Subcutaneous adipose tissue (tissue), 4 donors: ENCODE measurements around the gene KCTD8. TPM values are rescaled to one million over a fixed set of nuclear protein-coding genes. Genes with fewer than 3 reads are reported as not detected.

Source experiments
- total RNA-seq, 4 donors: library from RNA; depleted of rRNA; stranded (reverse); fragments of >200 nt; gene quantifications; one replicate each; pipeline ENCODE4 v1.1.0, GENCODE V29; 2016
- TF ChIP-seq, protein P1 (sequence below): fragments of 450-650 bp; IDR thresholded peaks from one replicate; pipeline ENCODE4 v1.5.1; 2016; ENCODE audit warnings: low read depth, mild to moderate bottlenecking, control low read depth, antibody characterized with exemption, moderate library complexity

KCTD8 gene
- total RNA-seq, 4 donors from 2014 or later, result 0.17 to 0.44 TPM; not detected in 2

GRCh38 chr4:44256414-44256813, 192.2 kb downstream of the KCTD8 start:
- TF ChIP-seq, protein P1, sequence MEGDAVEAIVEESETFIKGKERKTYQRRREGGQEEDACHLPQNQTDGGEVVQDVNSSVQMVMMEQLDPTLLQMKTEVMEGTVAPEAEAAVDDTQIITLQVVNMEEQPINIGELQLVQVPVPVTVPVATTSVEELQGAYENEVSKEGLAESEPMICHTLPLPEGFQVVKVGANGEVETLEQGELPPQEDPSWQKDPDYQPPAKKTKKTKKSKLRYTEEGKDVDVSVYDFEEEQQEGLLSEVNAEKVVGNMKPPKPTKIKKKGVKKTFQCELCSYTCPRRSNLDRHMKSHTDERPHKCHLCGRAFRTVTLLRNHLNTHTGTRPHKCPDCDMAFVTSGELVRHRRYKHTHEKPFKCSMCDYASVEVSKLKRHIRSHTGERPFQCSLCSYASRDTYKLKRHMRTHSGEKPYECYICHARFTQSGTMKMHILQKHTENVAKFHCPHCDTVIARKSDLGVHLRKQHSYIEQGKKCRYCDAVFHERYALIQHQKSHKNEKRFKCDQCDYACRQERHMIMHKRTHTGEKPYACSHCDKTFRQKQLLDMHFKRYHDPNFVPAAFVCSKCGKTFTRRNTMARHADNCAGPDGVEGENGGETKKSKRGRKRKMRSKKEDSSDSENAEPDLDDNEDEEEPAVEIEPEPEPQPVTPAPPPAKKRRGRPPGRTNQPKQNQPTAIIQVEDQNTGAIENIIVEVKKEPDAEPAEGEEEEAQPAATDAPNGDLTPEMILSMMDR, result no peak

- TF ChIP-seq, protein P1, result no peak
Measured at GRCh38 chr4:44237643-44238042, 211.0 kb downstream of the KCTD8 start.

- TF ChIP-seq, protein P1, result no peak
Measured at GRCh38 chr4:44235897-44236296, 212.7 kb downstream of the KCTD8 start.

- TF ChIP-seq, protein P1, result no peak
Measured at GRCh38 chr4:44232262-44232661, 216.3 kb downstream of the KCTD8 start.

DNA sequence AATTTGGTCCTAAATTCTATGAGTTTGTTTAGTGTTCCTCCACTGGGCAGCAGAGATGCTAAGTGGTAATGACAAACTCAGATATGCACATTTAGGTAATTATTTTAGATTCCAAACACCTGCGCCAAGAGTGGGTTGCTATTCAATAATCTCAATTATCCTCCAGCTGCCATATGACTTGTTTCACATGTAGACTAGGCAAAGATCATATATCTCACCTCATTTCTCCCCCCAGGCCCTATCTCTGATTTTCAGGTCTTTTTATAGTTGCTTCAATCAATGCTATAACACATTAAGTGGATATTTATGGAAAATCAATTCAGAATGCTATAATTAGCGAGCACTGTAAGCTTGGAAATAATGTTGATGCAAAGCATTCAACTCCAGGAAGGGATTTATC, 217.6 kb downstream of the KCTD8 start:
- TF ChIP-seq, protein P1, result no peak

GRCh38 chr4:44228326-44228725, 220.3 kb downstream of the KCTD8 start:
- TF ChIP-seq, protein P1, result no peak

- TF ChIP-seq, protein P1, result no peak
Measured at GRCh38 chr4:44221407-44221806, 227.2 kb downstream of the KCTD8 start.
